GM23248 (cell line): ENCODE data around the gene CCDC71L.

Experiments
- EZH2 ChIP-seq: fragments of 200-600 bp; sonication (generic); IDR thresholded peaks from 2 replicates; pipeline ENCODE4 v1.6.1; 2018; ENCODE audit warnings: antibody characterized with exemption, mild to moderate bottlenecking; ENCODE audit not compliant: insufficient read depth, poor library complexity, severe bottlenecking
- EZH2phosphoT487 ChIP-seq: fragments of 200-600 bp; sonication (generic); IDR thresholded peaks from 2 replicates; pipeline ENCODE4 v1.6.1; 2018; ENCODE audit warnings: antibody characterized with exemption, moderate library complexity, mild to moderate bottlenecking, low read depth; ENCODE audit not compliant: insufficient read depth

GRCh38 chr7:106625678-106626301 is 35.2 kb downstream of the CCDC71L start:
- TF ChIP-seq EZH2phosphoT487 (no peak), EZH2 (no peak)
